GM23248 (cell line): Measurements from ENCODE around the gene OLFM1. TPM values are rescaled to one million over a fixed set of nuclear protein-coding genes. Genes with fewer than 3 reads are reported as not detected.

Experiments
- DNase-seq: peaks from one replicate; pipeline ENCODE4 v3.0.0-alpha.2; 2015
- H2AFZ ChIP-seq: fragments of 200-600 bp; sonication (generic); 2 replicates; pipeline ENCODE4 v1.6.1; 2016; ENCODE audit warnings: antibody characterized with exemption
- H3F3A ChIP-seq: fragments of 200-600 bp; sonication (generic); 2 replicates; pipeline ENCODE4 v1.6.1; 2016; ENCODE audit warnings: mild to moderate bottlenecking, antibody characterized with exemption, mixed run types; ENCODE audit not compliant: insufficient read depth
- H3K27ac ChIP-seq: fragments of 200-600 bp; sonication (generic); 2 replicates; pipeline ENCODE4 v1.5.1; 2016; ENCODE audit warnings: mild to moderate bottlenecking
- H3K27me3 ChIP-seq: fragments of 200-600 bp; sonication (generic); replicated peaks from 2 replicates; pipeline ENCODE4 v1.6.1; 2016; ENCODE audit warnings: mild to moderate bottlenecking; ENCODE audit not compliant: insufficient read depth
- H3K36me3 ChIP-seq: fragments of 200-600 bp; sonication (generic); 2 replicates; pipeline ENCODE4 v1.6.1; 2016; ENCODE audit warnings: low read depth, mild to moderate bottlenecking
- H3K4me1 ChIP-seq: fragments of 200-600 bp; sonication (generic); 2 replicates; pipeline ENCODE4 v1.6.1; 2016; ENCODE audit warnings: mild to moderate bottlenecking; ENCODE audit not compliant: insufficient read depth
- H3K4me2 ChIP-seq: fragments of 200-600 bp; sonication (generic); one replicate; pipeline ENCODE4 v1.6.1; 2016; ENCODE audit warnings: mild to moderate bottlenecking; ENCODE audit not compliant: unreplicated experiment
- H3K4me3 ChIP-seq: fragments of 200-600 bp; sonication (generic); 2 replicates; pipeline ENCODE4 v1.5.1; 2016; ENCODE audit warnings: mild to moderate bottlenecking
- H3K79me2 ChIP-seq: fragments of 200-600 bp; sonication (generic); 2 replicates; pipeline ENCODE4 v1.6.1; 2016; ENCODE audit warnings: mild to moderate bottlenecking; ENCODE audit not compliant: insufficient read depth
- H3K9ac ChIP-seq: fragments of 200-600 bp; sonication (generic); 2 replicates; pipeline ENCODE4 v1.6.1; 2016; ENCODE audit warnings: mild to moderate bottlenecking
- H3K9me2 ChIP-seq: fragments of 200-600 bp; sonication (generic); 2 replicates; pipeline ENCODE4 v1.6.1; 2016; ENCODE audit warnings: mixed run types, mild to moderate bottlenecking, moderate library complexity; ENCODE audit not compliant: insufficient read depth
- H3K9me3 ChIP-seq: fragments of 200-600 bp; sonication (generic); one replicate; pipeline ENCODE4 v1.6.1; 2017; ENCODE audit warnings: low read depth
- H4K20me1 ChIP-seq: fragments of 200-600 bp; sonication (generic); 2 replicates; pipeline ENCODE4 v1.6.0; 2016; ENCODE audit not compliant: insufficient read depth
- EZH2 ChIP-seq: fragments of 200-600 bp; sonication (generic); IDR thresholded peaks from 2 replicates; pipeline ENCODE4 v1.6.1; 2018; ENCODE audit warnings: antibody characterized with exemption, mild to moderate bottlenecking; ENCODE audit not compliant: insufficient read depth, poor library complexity, severe bottlenecking
- EZH2phosphoT487 ChIP-seq: fragments of 200-600 bp; sonication (generic); IDR thresholded peaks from 2 replicates; pipeline ENCODE4 v1.6.1; 2018; ENCODE audit warnings: antibody characterized with exemption, moderate library complexity, mild to moderate bottlenecking, low read depth; ENCODE audit not compliant: insufficient read depth
- WGBS, 2 experiments: methylation state at CpG; one replicate each; pipeline ENCODE4 v1.1.6; 2015 to 2017; ENCODE audit warnings: low lambda C conversion rate in 2 of 2, low coverage in 1 of 2; ENCODE audit errors: missing lambda C conversion rate in 2 of 2; 5-methylcytosine and 5-hydroxymethylcytosine counted together
- in situ Hi-C: fragments of 300-500 bp; cut with MboI; formaldehyde crosslinking; loops from 2 replicates; pipeline ENCODE4 v1.15.0; 2020
- polyA plus RNA-seq: library from polyadenylated mRNA; unstranded; fragments of >200 nt; fragmentation: Nextera tagmentation; extraction: Ambion mirVana; gene quantifications from 2 replicates; pipeline ENCODE4 v1.2.1, GENCODE V29; 2016
- total RNA-seq: library from RNA; depleted of rRNA; stranded (reverse); fragments of >200 nt; shearing (Covaris generic); gene quantifications from 2 replicates; pipeline ENCODE4 v1.2.3, GENCODE V29; 2014

Gene OLFM1
- total and polyA plus RNA-seq, 2 experiments from 2014 or later, result 17.0 to 31.4 TPM

DNA sequence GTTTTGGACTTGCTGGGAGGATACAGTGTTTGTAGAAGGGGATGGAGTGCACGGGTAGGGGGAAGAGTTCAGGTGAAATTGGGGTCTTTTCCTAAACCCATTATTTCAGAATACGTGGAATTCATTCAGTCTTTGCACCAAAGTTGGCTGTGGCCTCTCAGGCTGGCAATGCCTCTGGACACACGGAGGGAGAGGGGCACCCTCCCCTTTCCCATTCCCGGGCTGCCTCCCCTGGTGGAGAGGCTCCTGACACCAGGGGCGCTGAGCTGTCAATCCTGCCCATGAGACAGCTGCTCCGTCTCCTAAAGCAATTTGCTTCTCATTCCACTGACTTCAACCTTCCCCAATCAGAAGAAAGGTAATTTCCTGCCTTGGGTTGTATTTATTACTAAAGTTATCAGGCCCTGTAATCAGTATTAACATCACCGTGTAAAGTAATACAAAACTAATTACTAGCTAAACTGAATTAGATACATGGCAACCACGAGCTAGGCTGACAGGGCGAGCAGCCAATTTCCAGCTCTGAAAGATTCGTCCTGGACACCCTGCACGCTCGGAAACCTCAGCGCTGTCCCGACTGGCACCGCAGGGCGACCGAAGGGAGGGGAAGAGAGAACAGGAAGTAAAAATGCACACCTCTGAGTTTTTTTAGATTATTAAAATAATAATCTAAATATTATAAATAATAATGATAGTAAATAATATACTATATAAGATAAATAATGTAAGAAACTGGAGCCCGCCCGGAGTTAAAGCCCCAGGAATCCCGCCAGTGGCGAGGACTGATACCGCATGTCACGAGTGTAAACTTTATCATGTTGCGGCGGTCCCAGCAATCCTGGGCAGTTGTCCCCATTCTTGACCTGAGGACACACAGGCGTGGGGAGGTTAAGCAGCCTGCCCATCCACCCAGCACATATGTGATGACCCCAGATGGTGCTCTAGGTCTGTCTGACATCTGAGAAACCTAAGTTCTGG is 6.9 kb upstream of the OLFM1 start:
- Histone ChIP-seq H3K9me3 (no peaks in the 10 kb centered on the region), H3K79me2 (no peaks in the 10 kb centered on the region), H3K27me3 (no peaks in the 10 kb centered on the region; the same call in 1 of the 2 replicates), H3K27ac (no peak overlapping the region), H3K4me2 (no peak overlapping the region), H3K9me2 (no peaks in the 10 kb centered on the region), H2AFZ (no peak overlapping the region), H3F3A (no peaks in the 10 kb centered on the region), H3K4me1 (no peaks in the 10 kb centered on the region), H3K36me3 (no peaks in the 10 kb centered on the region), H3K9ac (no peak overlapping the region), H3K4me3 (no peak overlapping the region), H4K20me1 (no peaks in the 10 kb centered on the region)
- in situ Hi-C loops, result loop anchor here (10.0 kb wide), 2 partner anchors 264 to 324 kb away; no protein-coding TSS in a partner anchor
- TF ChIP-seq EZH2phosphoT487, result no peak
- no peak for TF ChIP-seq EZH2
- WGBS, 2 experiments, result 88 to 89% methylated on average over 26 of the region's 26 CpGs
- no peak for DNase-seq

DNA sequence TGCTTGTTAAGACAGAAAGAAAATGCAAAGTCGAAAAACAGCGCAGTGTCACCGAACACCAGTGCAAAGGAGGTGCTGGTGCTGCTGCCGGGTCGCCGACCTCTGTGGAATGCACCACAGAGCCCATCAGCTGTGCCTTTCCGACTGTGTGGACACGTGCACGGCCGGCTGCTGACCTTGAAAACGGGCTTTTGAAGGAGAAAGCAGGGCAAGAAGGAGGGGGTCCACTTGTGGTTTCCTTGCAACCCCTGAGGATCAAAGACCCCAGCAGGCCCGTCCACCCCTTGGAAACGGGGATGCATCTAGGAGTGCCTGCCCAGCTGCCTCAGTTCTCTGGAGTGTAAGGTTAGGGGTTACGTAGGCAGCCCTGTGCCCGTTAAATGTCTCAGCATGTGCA is 6.2 kb upstream of the OLFM1 start:
- Histone ChIP-seq H3K9me2 (no peaks in the 10 kb centered on the region), H3K36me3 (no peaks in the 10 kb centered on the region), H4K20me1 (no peaks in the 10 kb centered on the region), H3K4me3 (no peak overlapping the region), H3K9me3 (no peaks in the 10 kb centered on the region), H3K27me3 (no peaks in the 10 kb centered on the region; the same call in 1 of the 2 replicates), H3F3A (no peaks in the 10 kb centered on the region), H3K9ac (no peak overlapping the region), H3K4me1 (0 out of 2 replicates have a peak, but pooled peaks cover under 1% of the 10 kb centered on the region), H3K27ac (no peak overlapping the region), H3K79me2 (no peaks in the 10 kb centered on the region), H3K4me2 (no peak overlapping the region), H2AFZ (no peak overlapping the region)
- no peak for TF ChIP-seq EZH2
- no peak for TF ChIP-seq EZH2phosphoT487
- no peak for DNase-seq
- in situ Hi-C loops, result loop anchor here (10.0 kb wide), 2 partner anchors 264 to 324 kb away; no protein-coding TSS in a partner anchor
- WGBS, 2 experiments, result 82 to 84% methylated on average over 15 of the region's 15 CpGs

- Histone ChIP-seq H3F3A (no peaks in the 10 kb centered on the region), H3K79me2 (no peaks in the 10 kb centered on the region), H3K36me3 (no peaks in the 10 kb centered on the region), H3K9me2 (no peaks in the 10 kb centered on the region), H3K9ac (no peak overlapping the region), H4K20me1 (no peaks in the 10 kb centered on the region), H3K27me3 (no peaks in the 10 kb centered on the region; the same call in 1 of the 2 replicates), H2AFZ (no peak overlapping the region), H3K4me2 (no peak overlapping the region), H3K4me3 (no peak overlapping the region), H3K4me1 (0 out of 2 replicates have a peak, but pooled peaks cover 5% of the 10 kb centered on the region), H3K27ac (no peak overlapping the region), H3K9me3 (no peaks in the 10 kb centered on the region)
- in situ Hi-C loops, result loop anchor here (10.0 kb wide), 2 partner anchors 263 to 323 kb away; no protein-coding TSS in a partner anchor
- WGBS, 2 experiments, result 81 to 86% methylated on average over 16 of the region's 16 CpGs
- TF ChIP-seq EZH2phosphoT487, result no peak
- no peak for TF ChIP-seq EZH2
- DNase-seq, result no peak
These were observed 5.7 kb upstream of the OLFM1 start for GRCh38 chr9:135081731-135082130.

- Histone ChIP-seq H3K27ac (no peak overlapping the region), H3F3A (no peaks in the 10 kb centered on the region), H3K4me1 (0 out of 2 replicates have a peak, but pooled peaks cover 5% of the 10 kb centered on the region), H3K79me2 (no peaks in the 10 kb centered on the region), H2AFZ (no peak overlapping the region), H3K36me3 (no peaks in the 10 kb centered on the region), H4K20me1 (no peaks in the 10 kb centered on the region), H3K9ac (no peak overlapping the region), H3K27me3 (no peaks in the 10 kb centered on the region; the same call in 1 of the 2 replicates), H3K9me3 (no peaks in the 10 kb centered on the region), H3K4me2 (no peak overlapping the region), H3K9me2 (no peaks in the 10 kb centered on the region), H3K4me3 (no peak overlapping the region)
- no peak for DNase-seq
- WGBS, 2 experiments, result 70 to 86% methylated on average over 7 of the region's 7 CpGs
- TF ChIP-seq EZH2 (no peak), EZH2phosphoT487 (no peak)
- in situ Hi-C loops, result loop anchor here (10.0 kb wide), 2 partner anchors 262 to 322 kb away; no protein-coding TSS in a partner anchor
These were observed 4.9 kb upstream of the OLFM1 start for GRCh38 chr9:135082536-135082935.
